Karpas-422 (cell line): ENCODE data around the gene ADCY6. TPM values are rescaled to one million over a fixed set of nuclear protein-coding genes. Genes with fewer than 3 reads are reported as not detected.

Experiments used
- DNase-seq: peaks from one replicate; pipeline ENCODE4 v3.0.0-alpha.2; 2015
- H2AFZ ChIP-seq: fragments of 200-600 bp; sonication (generic); 2 replicates; pipeline ENCODE4 v1.6.1; 2014; ENCODE audit warnings: antibody characterized with exemption, low read length, mixed read lengths
- H3K27ac ChIP-seq: fragments of 200-600 bp; sonication (generic); 2 replicates; pipeline ENCODE4 v1.5.1; 2014; ENCODE audit warnings: mild to moderate bottlenecking, low read length, moderate library complexity
- H3K27me3 ChIP-seq: fragments of 200-600 bp; sonication (generic); 2 replicates; pipeline ENCODE4 v1.6.1; 2014; ENCODE audit warnings: low read length, mixed read lengths
- H3K36me3 ChIP-seq: fragments of 200-600 bp; sonication (generic); 2 replicates; pipeline ENCODE4 v1.6.1; 2014; ENCODE audit warnings: low read length, mixed read lengths; ENCODE audit not compliant: insufficient read depth
- H3K4me1 ChIP-seq: fragments of 200-600 bp; sonication (generic); 2 replicates; pipeline ENCODE4 v1.6.1; 2014; ENCODE audit warnings: mild to moderate bottlenecking, low read length, mixed read lengths
- H3K4me2 ChIP-seq: fragments of 200-600 bp; sonication (generic); 2 replicates; pipeline ENCODE4 v1.6.1; 2014; ENCODE audit warnings: low read length, low read depth, mild to moderate bottlenecking; ENCODE audit not compliant: poor library complexity, severe bottlenecking
- H3K4me3 ChIP-seq: fragments of 200-600 bp; sonication (generic); 2 replicates; pipeline ENCODE4 v1.5.1; 2014; ENCODE audit warnings: mild to moderate bottlenecking, antibody characterized with exemption, low read length, mixed read lengths
- H3K79me2 ChIP-seq: fragments of 200-600 bp; sonication (generic); 2 replicates; pipeline ENCODE4 v1.6.1; 2014; ENCODE audit warnings: mild to moderate bottlenecking, low read length, mixed read lengths
- H3K9ac ChIP-seq: fragments of 200-600 bp; sonication (generic); 2 replicates; pipeline ENCODE4 v1.6.0; 2014; ENCODE audit warnings: low read length
- H3K9me2 ChIP-seq: fragments of 200-600 bp; sonication (generic), shearing (Covaris generic); replicated peaks from 2 replicates; pipeline ENCODE4 v1.6.0; 2014; ENCODE audit warnings: mild to moderate bottlenecking, low read length, moderate library complexity; ENCODE audit not compliant: insufficient read depth
- H3K9me3 ChIP-seq: fragments of 300-700, 200-600 bp; sonication (generic); 2 replicates; pipeline ENCODE4 v1.6.1; 2014; ENCODE audit warnings: low read length, mixed read lengths
- H4K20me1 ChIP-seq: fragments of 200-600 bp; sonication (generic); 2 replicates; pipeline ENCODE4 v1.6.1; 2014; ENCODE audit warnings: mild to moderate bottlenecking, antibody characterized with exemption, low read length, low read depth; ENCODE audit not compliant: insufficient read depth
- total RNA-seq: library from RNA; depleted of rRNA; stranded (reverse); fragments of >200 nt; shearing (Covaris generic); gene quantifications from 2 replicates; pipeline ENCODE4 v1.2.3, GENCODE V29; 2014; ENCODE audit warnings: low replicate concordance; rRNA removed

The ADCY6 gene
- not detected in 2 replicates for total RNA-seq

- DNase-seq, result no peak
- Histone ChIP-seq H3K9me3 (no peaks in the 10 kb centered on the region), H3K9ac (no peak within 1 kb of the TSS), H4K20me1 (no peaks in the 10 kb centered on the region), H2AFZ (no peak within 1 kb of the TSS), H3K9me2 (no peaks in the 10 kb centered on the region), H3K4me1 (no peaks in the 10 kb centered on the region), H3K36me3 (no peaks in the 10 kb centered on the region), H3K4me2 (no peak within 1 kb of the TSS), H3K27me3 (no peaks in the 10 kb centered on the region), H3K27ac (no peak within 1 kb of the TSS), H3K4me3 (no peak within 1 kb of the TSS), H3K79me2 (no peaks in the 10 kb centered on the region)
Observed at GRCh38 chr12:48788854-48789775, at the start of gene ADCY6. ADCY6 (minus strand) TSS chr12:48789089; CDS start chr12:48783434, 5,655 bp downstream.

- Histone ChIP-seq H2AFZ (no peak overlapping the region), H3K27ac (no peak overlapping the region), H3K27me3 (no peaks in the 10 kb centered on the region), H3K4me2 (no peak overlapping the region), H3K9me2 (no peaks in the 10 kb centered on the region), H4K20me1 (no peaks in the 10 kb centered on the region), H3K9ac (no peak overlapping the region), H3K36me3 (peaks cover 21% of the 10 kb centered on the region), H3K79me2 (no peaks in the 10 kb centered on the region), H3K9me3 (no peaks in the 10 kb centered on the region), H3K4me1 (no peaks in the 10 kb centered on the region), H3K4me3 (no peak overlapping the region)
- DNase-seq, result no peak
Observed at GRCh38 chr12:48838048-48838447, 49.2 kb upstream of the ADCY6 start.

GRCh38 chr12:48832321-48833060 is 43.6 kb upstream of the ADCY6 start:
- 0 out of 2 replicates have a peak, but pooled peaks cover 11% of the 10 kb centered on the region for H4K20me1 ChIP-seq
- no peak for DNase-seq
- no peaks in the 10 kb centered on the region for H3K4me1 ChIP-seq
- no peak overlapping the region for H3K4me2 ChIP-seq
- H2AFZ ChIP-seq, result no peak overlapping the region
- no peak overlapping the region for H3K4me3 ChIP-seq
- H3K9me3 ChIP-seq, result no peaks in the 10 kb centered on the region
- no peaks in the 10 kb centered on the region for H3K9me2 ChIP-seq
- H3K9ac ChIP-seq, result no peak overlapping the region
- H3K27ac ChIP-seq, result no peak overlapping the region
- no peaks in the 10 kb centered on the region for H3K27me3 ChIP-seq
- H3K36me3 ChIP-seq, result peaks cover 30% of the 10 kb centered on the region; the same call in 1 of the 2 replicates
- no peaks in the 10 kb centered on the region for H3K79me2 ChIP-seq

- no peaks in the 10 kb centered on the region for H3K9me3 ChIP-seq
Observed at GRCh38 chr12:48831257-48831656, 42.4 kb upstream of the ADCY6 start.

GRCh38 chr12:48828841-48829575 is 40.1 kb upstream of the ADCY6 start:
- no peaks in the 10 kb centered on the region for H3K27me3 ChIP-seq
- no peaks in the 10 kb centered on the region for H3K79me2 ChIP-seq
- H3K4me1 ChIP-seq, result no peaks in the 10 kb centered on the region; the same call in 1 of the 2 replicates
- no peak overlapping the region for H3K4me2 ChIP-seq
- no peak overlapping the region for H2AFZ ChIP-seq
- H3K36me3 ChIP-seq, result peaks cover 23% of the 10 kb centered on the region; the same call in 1 of the 2 replicates
- DNase-seq, result no peak
- H3K9me3 ChIP-seq, result no peaks in the 10 kb centered on the region
- no peaks in the 10 kb centered on the region for H3K9me2 ChIP-seq
- no peak overlapping the region for H3K27ac ChIP-seq
- H4K20me1 ChIP-seq, result 0 out of 2 replicates have a peak, but pooled peaks cover 19% of the 10 kb centered on the region
- H3K9ac ChIP-seq, result no peak overlapping the region
- no peak overlapping the region for H3K4me3 ChIP-seq

More at GRCh38 chr12:48831257-48831656, 42.4 kb upstream of the ADCY6 start:
- no peaks in the 10 kb centered on the region for H3K79me2 ChIP-seq
- H2AFZ ChIP-seq, result no peak overlapping the region
- no peak overlapping the region for H3K4me3 ChIP-seq
- H3K4me2 ChIP-seq, result no peak overlapping the region
- DNase-seq, result no peak
- no peaks in the 10 kb centered on the region for H3K27me3 ChIP-seq
- H3K4me1 ChIP-seq, result no peaks in the 10 kb centered on the region
- no peak overlapping the region for H3K9ac ChIP-seq
- H4K20me1 ChIP-seq, result 0 out of 2 replicates have a peak, but pooled peaks cover 17% of the 10 kb centered on the region
- H3K36me3 ChIP-seq, result peaks cover 27% of the 10 kb centered on the region; the same call in 1 of the 2 replicates
- no peak overlapping the region for H3K27ac ChIP-seq
- no peaks in the 10 kb centered on the region for H3K9me2 ChIP-seq

- H3K4me3 ChIP-seq, result no peak overlapping the region
- H3K4me1 ChIP-seq, result no peaks in the 10 kb centered on the region; the same call in 1 of the 2 replicates
- H3K9me2 ChIP-seq, result no peaks in the 10 kb centered on the region
- no peaks in the 10 kb centered on the region for H3K79me2 ChIP-seq
- peaks cover 23% of the 10 kb centered on the region; the same call in 1 of the 2 replicates for H3K36me3 ChIP-seq
- no peak overlapping the region for H2AFZ ChIP-seq
- H3K9me3 ChIP-seq, result no peaks in the 10 kb centered on the region
- H3K27ac ChIP-seq, result no peak overlapping the region
- DNase-seq, result no peak
- H3K27me3 ChIP-seq, result no peaks in the 10 kb centered on the region
- 0 out of 2 replicates have a peak, but pooled peaks cover 19% of the 10 kb centered on the region for H4K20me1 ChIP-seq
- H3K9ac ChIP-seq, result no peak overlapping the region
- H3K4me2 ChIP-seq, result no peak overlapping the region
Observed at GRCh38 chr12:48828293-48828692, 39.4 kb upstream of the ADCY6 start.

GRCh38 chr12:48827513-48828096 is 38.7 kb upstream of the ADCY6 start:
- H3K4me2 ChIP-seq, result no peak overlapping the region
- H3K9me3 ChIP-seq, result no peaks in the 10 kb centered on the region
- no peaks in the 10 kb centered on the region for H3K79me2 ChIP-seq
- DNase-seq, result no peak
- 0 out of 2 replicates have a peak, but pooled peaks cover 19% of the 10 kb centered on the region for H4K20me1 ChIP-seq
- no peak overlapping the region for H3K9ac ChIP-seq
- peaks cover 23% of the 10 kb centered on the region; the same call in 1 of the 2 replicates for H3K36me3 ChIP-seq
- no peak overlapping the region for H3K27ac ChIP-seq
- H3K9me2 ChIP-seq, result no peaks in the 10 kb centered on the region
- no peaks in the 10 kb centered on the region for H3K27me3 ChIP-seq
- H2AFZ ChIP-seq, result no peak overlapping the region
- H3K4me3 ChIP-seq, result no peak overlapping the region
- no peaks in the 10 kb centered on the region; the same call in 1 of the 2 replicates for H3K4me1 ChIP-seq
